ENCODE data around the gene USP17L27.
"Not testable (repeated sequence)": the region's sequence is repeated elsewhere in the genome, so short reads cannot be mapped to it uniquely, and the experiment has no call there.

Gene USP17L27

GRCh38 chr4:9384126-9384525 lies 40.2 kb downstream of the USP17L27 start:
- DNase-seq (ENCODE audit: low read depth) = no peak
- TF ChIP-seq, protein P1, sequence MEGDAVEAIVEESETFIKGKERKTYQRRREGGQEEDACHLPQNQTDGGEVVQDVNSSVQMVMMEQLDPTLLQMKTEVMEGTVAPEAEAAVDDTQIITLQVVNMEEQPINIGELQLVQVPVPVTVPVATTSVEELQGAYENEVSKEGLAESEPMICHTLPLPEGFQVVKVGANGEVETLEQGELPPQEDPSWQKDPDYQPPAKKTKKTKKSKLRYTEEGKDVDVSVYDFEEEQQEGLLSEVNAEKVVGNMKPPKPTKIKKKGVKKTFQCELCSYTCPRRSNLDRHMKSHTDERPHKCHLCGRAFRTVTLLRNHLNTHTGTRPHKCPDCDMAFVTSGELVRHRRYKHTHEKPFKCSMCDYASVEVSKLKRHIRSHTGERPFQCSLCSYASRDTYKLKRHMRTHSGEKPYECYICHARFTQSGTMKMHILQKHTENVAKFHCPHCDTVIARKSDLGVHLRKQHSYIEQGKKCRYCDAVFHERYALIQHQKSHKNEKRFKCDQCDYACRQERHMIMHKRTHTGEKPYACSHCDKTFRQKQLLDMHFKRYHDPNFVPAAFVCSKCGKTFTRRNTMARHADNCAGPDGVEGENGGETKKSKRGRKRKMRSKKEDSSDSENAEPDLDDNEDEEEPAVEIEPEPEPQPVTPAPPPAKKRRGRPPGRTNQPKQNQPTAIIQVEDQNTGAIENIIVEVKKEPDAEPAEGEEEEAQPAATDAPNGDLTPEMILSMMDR (IDR thresholded peaks at IDR 0.05; ENCODE audit: low read depth, low read length, missing control alignments) = no peak
- H3K4me3 ChIP-seq (ENCODE audit: low read depth, low read length) = no peak overlapping the region
- in situ Hi-C loops (cut with HindIII; ENCODE audit: low sequenced_read_pairs) = no loop called here

DNA sequence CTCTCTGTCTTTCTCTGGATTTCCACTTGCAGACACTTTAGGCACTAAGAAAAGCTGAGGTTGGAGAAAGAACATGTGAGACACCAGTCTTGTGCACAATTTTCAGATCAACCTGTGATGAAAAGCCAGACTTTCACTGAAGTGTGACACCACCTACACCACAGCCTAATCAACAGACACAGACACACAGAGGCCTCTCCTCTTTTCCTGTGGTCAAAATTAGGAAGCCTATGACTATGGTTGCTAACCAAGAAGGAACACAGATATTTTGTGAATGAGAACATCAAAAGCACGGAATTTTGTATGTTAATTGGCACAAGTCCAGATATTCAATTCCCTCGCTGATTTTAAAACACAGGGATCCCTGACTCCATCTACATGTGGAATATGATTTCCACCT lies 45.1 kb downstream of the USP17L27 start:
- in situ Hi-C loops (cut with HindIII; ENCODE audit: low sequenced_read_pairs); DNase-seq (ENCODE audit: low read depth): not testable (repeated sequence)

More for the DNA sequence above, 45.1 kb downstream of the USP17L27 start:
- H3K4me3 ChIP-seq (ENCODE audit: low read depth, low read length) = not testable (repeated sequence)

Data from astrocyte of the cerebellum (primary cell).